HepG2 (cell line): ENCODE measurements around the gene FAAP100. TPM values are rescaled to one million over a fixed set of nuclear protein-coding genes. Genes with fewer than 3 reads are reported as not detected.
A peak's percentile ranks its signal among the peaks of the same experiment; 100 is the strongest.

Experiments
- ATAC-seq: fragments of 200-7000 bp; cut with Tn5 transposase; 3 replicates; pipeline ENCODE4 v1.9.1; 2020; ENCODE audit warnings: mild to moderate bottlenecking, moderate library complexity
- BruUV-seq: library from RNA; stranded (reverse); fragments of 400-500 nt; replicated peaks from 2 replicates; lab custom pipeline; 2021; lab: Mats Ljungman, UMichigan
- CTCF ChIA-PET: fragments of 300-600 bp; formaldehyde crosslinking; extraction: SDS; loops from one replicate; lab custom pipeline; 2021; ENCODE audit warnings: low total read pairs, inconsistent platforms, low intra/inter-chr PET ratio; lab: Yijun Ruan, JAX
- POLR2A ChIA-PET: fragments of 350-600 bp; sonication (Branson Sonifier 250); formaldehyde crosslinking; loops from one replicate; lab custom pipeline; 2020; ENCODE audit warnings: antibody characterized with exemption, inconsistent platforms; lab: Yijun Ruan, JAX
- DNase-seq: peaks from one replicate; pipeline ENCODE4 v3.0.0-alpha.2; 2015; ENCODE audit warnings: low spot score
- FAIRE-seq: peaks from 3 replicates; lab custom pipeline; 2011; peaks lifted over from hg19 to GRCh38; lab: Jason Lieb, UNC
- H2AFZ ChIP-seq: one replicate; pipeline ENCODE4 v1.6.1; 2011; ENCODE audit warnings: low read length, inconsistent platforms
- H3K27ac ChIP-seq: fragments of 300-600 bp; 3 replicates; pipeline ENCODE4 v1.8.0; 2011; ENCODE audit warnings: mixed run types, mild to moderate bottlenecking, mixed read lengths, low read length, inconsistent platforms; ENCODE audit not compliant: insufficient read depth; ENCODE audit errors: extremely low read length
- H3K27me3 ChIP-seq, 2 experiments: fragments of 200-600 bp in 1 of 2; 2 replicates in 1 of 2; 3 replicates in 1 of 2; pipeline versions ENCODE4 v1.6.0 to v1.8.0; 2011; ENCODE audit warnings: low read length in 2 of 2, mild to moderate bottlenecking in 2 of 2, moderate library complexity in 2 of 2, inconsistent platforms in 1 of 2; ENCODE audit not compliant: insufficient read depth in 2 of 2, control insufficient read depth in 1 of 2
- H3K36me3 ChIP-seq, 2 experiments: fragments of 200-600 bp in 1 of 2; replicated peaks in 1 of 2; 2 replicates in 1 of 2; 3 replicates in 1 of 2; pipeline versions ENCODE4 v1.5.1 to v1.8.0; 2011; ENCODE audit warnings: low read length in 2 of 2, inconsistent platforms in 1 of 2; ENCODE audit not compliant: insufficient read depth in 2 of 2, control insufficient read depth in 1 of 2
- H3K4me1 ChIP-seq: 2 replicates; pipeline ENCODE4 v1.5.1; 2012; ENCODE audit warnings: low read length, inconsistent platforms; ENCODE audit not compliant: insufficient read depth
- H3K4me2 ChIP-seq: 2 replicates; pipeline ENCODE4 v1.6.0; 2011; ENCODE audit warnings: low read depth, low read length, inconsistent platforms
- H3K4me3 ChIP-seq, 3 experiments: fragments of 200-600 bp in 1 of 3; sonication (generic), shearing (Covaris generic) in 1 of 3; replicated peaks in 1 of 3; 2 replicates each; pipeline ENCODE4 v1.5.1; 2011 to 2016; ENCODE audit warnings: low read length in 3 of 3, inconsistent platforms in 2 of 3, low read depth in 2 of 3, mild to moderate bottlenecking in 2 of 3, control low read depth in 1 of 3, mixed read lengths in 1 of 3; ENCODE audit not compliant: insufficient read depth in 1 of 3
- H3K79me2 ChIP-seq: one replicate; pipeline ENCODE4 v1.6.1; 2011; ENCODE audit warnings: low read length, inconsistent platforms; ENCODE audit not compliant: insufficient read depth
- H3K9ac ChIP-seq: 2 replicates; pipeline ENCODE4 v1.6.0; 2011; ENCODE audit warnings: mild to moderate bottlenecking, low read depth, low read length, inconsistent platforms; ENCODE audit not compliant: insufficient read depth
- H3K9me3 ChIP-seq: 2 replicates; pipeline ENCODE4 v1.5.1; 2012; ENCODE audit warnings: mild to moderate bottlenecking, low read length
- H4K20me1 ChIP-seq: 2 replicates; pipeline ENCODE4 v1.6.0; 2011; ENCODE audit warnings: inconsistent platforms, mild to moderate bottlenecking, low read length, moderate library complexity; ENCODE audit not compliant: insufficient read depth
- AKAP8 ChIP-seq: sonication (generic); formaldehyde crosslinking; IDR thresholded peaks from 2 replicates; pipeline ENCODE4 v1.5.1; 2020; ENCODE audit warnings: mild to moderate bottlenecking, missing genetic modification reagents
- CC2D1A ChIP-seq: sonication (generic); formaldehyde crosslinking; IDR thresholded peaks from 2 replicates; pipeline ENCODE4 v1.8.1; 2023; ENCODE audit warnings: mild to moderate bottlenecking, missing genetic modification reagents
- E2F2 ChIP-seq: sonication (generic); formaldehyde crosslinking; IDR thresholded peaks from 2 replicates; pipeline ENCODE4 v1.4.0; 2020; ENCODE audit warnings: missing genetic modification reagents, borderline replicate concordance
- KLF16 ChIP-seq, 2 experiments: sonication (generic) in 1 of 2; formaldehyde crosslinking in 1 of 2; IDR thresholded peaks; 2 replicates each; pipeline versions ENCODE4 v1.6.1 to v1.8.0; 2016 to 2023; ENCODE audit warnings: missing genetic modification reagents in 2 of 2, missing compliant biosample characterization in 1 of 2
- POLR2G ChIP-seq: fragments of 200-400 bp; formaldehyde crosslinking; IDR thresholded peaks from 2 replicates; pipeline ENCODE4 v1.6.1; 2018; ENCODE audit warnings: mild to moderate bottlenecking, low read depth, low read length, moderate library complexity
- RFX1 ChIP-seq: fragments of 450-650 bp; IDR thresholded peaks from 2 replicates; pipeline ENCODE4 v1.6.1; 2017
- SRSF4 ChIP-seq: fragments of 200-400 bp; formaldehyde crosslinking; IDR thresholded peaks from one replicate; pipeline ENCODE4 v1.6.1; 2018; ENCODE audit warnings: mild to moderate bottlenecking, low read depth, low read length, moderate library complexity; ENCODE audit not compliant: poor library complexity, severe bottlenecking
- ZFP62 ChIP-seq: sonication (generic); formaldehyde crosslinking; IDR thresholded peaks from 2 replicates; pipeline ENCODE4 v1.4.0; 2020; ENCODE audit warnings: missing genetic modification reagents
- ZNF674 ChIP-seq: sonication (generic); formaldehyde crosslinking; IDR thresholded peaks from 2 replicates; pipeline ENCODE4 v1.5.0; 2020; ENCODE audit warnings: low read depth, mild to moderate bottlenecking, missing genetic modification reagents
- WGBS: methylation state at CpG from one replicate; pipeline ENCODE4 v1.1.6; 2017; ENCODE audit warnings: low lambda C conversion rate; 5-methylcytosine and 5-hydroxymethylcytosine counted together
- in situ Hi-C: cut with HindIII; loops from 2 replicates; pipeline ENCODE4 v1.10.0; 2017; ENCODE audit warnings: low pct_unique_long_range_greater_than_20kb; ENCODE audit not compliant: extremely low pct_ligation_motif_present
- intact Hi-C: fragments of 100-400 bp; cut with micrococcal nuclease; formaldehyde crosslinking; loops from one replicate; pipeline ENCODE4 v1.10.0; 2022; ENCODE audit not compliant: unreplicated experiment
- polyA plus RNA-seq, 8 experiments: library from polyadenylated mRNA; depleted of rRNA in 3 of 8; stranded (reverse) in 7 of 8; unstranded in 1 of 8; fragments of >200 nt; fragmentation: Illumina TruSeq in 4 of 8; extraction: Trizol in 4 of 8; gene quantifications; 2 replicates each; pipeline versions ENCODE4 v1.2.1 to v1.2.3, GENCODE V29; 2011 to 2016; ENCODE audit warnings: low read depth in 4 of 8, missing spikeins in 1 of 8, mixed read lengths in 1 of 8; ENCODE audit not compliant: insufficient read depth in 1 of 8
- total RNA-seq, 5 experiments: library from RNA; depleted of rRNA; stranded (reverse); fragments of >200 nt; fragmentation: Illumina TruSeq; extraction: Trizol; gene quantifications; 2 replicates each; pipeline ENCODE4 v1.2.3, GENCODE V29; 2016; ENCODE audit warnings: low read depth in 1 of 5

FAAP100 gene
- total and polyA plus RNA-seq, 2 of the 13 experiments (the other 11 are each of a cell fraction or from before 2014, with no cell fraction given) = 7.6 to 20.8 TPM

- TF ChIP-seq E2F2 (no peak), ZNF674 (CRISPR knock-in tag) (no peak), KLF16 (CRISPR knock-in tag; IDR thresholded peaks at IDR 0.05) (no peak), ZFP62 (CRISPR knock-in tag) (no peak), RFX1 (no peak)
These were observed 16.5 kb downstream of the FAAP100 start (continued) for GRCh38 chr17:81535480-81536298.

- Histone ChIP-seq H3K9me3 (peaks cover 15% of the 10 kb centered on the region; the same call in 1 of the 2 replicates), H3K4me2 (no peak overlapping the region), H2AFZ (no peak overlapping the region), H3K9ac (no peak overlapping the region), H3K27me3 (peaks cover 0 to 7% of the 10 kb centered on the region in 2 experiments; a peak in 2 of 5 replicates), H3K79me2 (no peaks in the 10 kb centered on the region), H3K4me1 (peaks cover 13% of the 10 kb centered on the region), H3K4me3 (no peak overlapping the region), H4K20me1 (no peaks in the 10 kb centered on the region), H3K36me3 (no peaks in the 10 kb centered on the region), H3K27ac (no peak overlapping the region)
- ChIA-PET CTCF (no interaction called here), POLR2A (no interaction called here)
- no peak for FAIRE-seq
- BruUV-seq = no TSS peak
- TF ChIP-seq CC2D1A (CRISPR knock-in tag) (no peak), POLR2G (peak; percentile 11; the same call in 1 of the 2 replicates), SRSF4 (no peak), AKAP8 (CRISPR knock-in tag) (no peak)
- ATAC-seq = no peak
- intact Hi-C loops = no loop called here
- WGBS = 89% methylated on average over 5 of the region's 5 CpGs
- in situ Hi-C loops = no loop called here
- no peak for DNase-seq
These were observed 17.2 kb downstream of the FAAP100 start for GRCh38 chr17:81535007-81535328.
